IMR-90 (cell line): Measurements from ENCODE around the gene KRTCAP2. TPM values are rescaled to one million over a fixed set of nuclear protein-coding genes. Genes with fewer than 3 reads are reported as not detected.

ENCODE experiments used
- ATAC-seq: fragments of 200-7000 bp; cut with Tn5 transposase; 2 replicates; pipeline ENCODE4 v1.9.1; 2020; ENCODE audit warnings: low read depth, mild to moderate bottlenecking, moderate library complexity
- BruUV-seq: library from RNA; stranded (reverse); fragments of 400-500 nt; replicated peaks from 2 replicates; lab custom pipeline; 2021; lab: Mats Ljungman, UMichigan
- CTCF ChIA-PET: fragments of 300-600 bp; formaldehyde crosslinking; extraction: SDS; loops from one replicate; lab custom pipeline; 2021; ENCODE audit warnings: antibody characterized with exemption; lab: Yijun Ruan, JAX
- POLR2A ChIA-PET: fragments of 300-600 bp; sonication (Branson Sonifier 250); formaldehyde crosslinking; loops from one replicate; lab custom pipeline; 2022; ENCODE audit warnings: antibody characterized with exemption; ENCODE audit not compliant: unreplicated experiment; lab: Charles Lee
- DNase-seq: peaks from one replicate; pipeline ENCODE4 v3.0.0; 2013
- H2AFZ ChIP-seq: replicated peaks from 2 replicates; pipeline ENCODE3; 2013; ENCODE audit warnings: low read length, mild to moderate bottlenecking; ENCODE audit not compliant: poor library complexity
- H2AK5ac ChIP-seq: 2 replicates; pipeline ENCODE4 v1.6.1; 2013; ENCODE audit warnings: low read depth, low read length, inconsistent platforms
- H2AK9ac ChIP-seq: replicated peaks from 2 replicates; pipeline ENCODE3; 2013; ENCODE audit warnings: mild to moderate bottlenecking, low read depth, low read length, moderate library complexity; ENCODE audit not compliant: poor library complexity
- H2BK120ac ChIP-seq: 2 replicates; pipeline ENCODE4 v1.6.1; 2013; ENCODE audit warnings: low read depth, low read length, inconsistent platforms
- H2BK15ac ChIP-seq: 3 replicates; pipeline ENCODE4 v1.6.1; 2013; ENCODE audit warnings: low read depth, low read length, inconsistent platforms
- H2BK20ac ChIP-seq: 2 replicates; pipeline ENCODE4 v1.6.1; 2013; ENCODE audit warnings: low read depth, mild to moderate bottlenecking, inconsistent platforms, low read length, moderate library complexity
- H2BK5ac ChIP-seq: 2 replicates; pipeline ENCODE4 v1.6.1; 2013; ENCODE audit warnings: mild to moderate bottlenecking, low read depth, low read length, inconsistent platforms; ENCODE audit not compliant: poor library complexity, severe bottlenecking
- H3K14ac ChIP-seq: replicated peaks from 2 replicates; pipeline ENCODE4 v1.6.1; 2013; ENCODE audit warnings: low read depth, low read length, inconsistent platforms
- H3K18ac ChIP-seq: 2 replicates; pipeline ENCODE4 v1.6.1; 2013; ENCODE audit warnings: low read depth, low read length, control low read depth
- H3K23ac ChIP-seq: 2 replicates; pipeline ENCODE4 v1.6.1; 2013; ENCODE audit warnings: low read depth, low read length, inconsistent platforms
- H3K27ac ChIP-seq: 2 replicates; pipeline ENCODE4 v1.5.1; 2013; ENCODE audit warnings: mild to moderate bottlenecking, control low read depth, low read length; ENCODE audit not compliant: insufficient read depth
- H3K27me3 ChIP-seq: 2 replicates; pipeline ENCODE4 v1.6.1; 2013; ENCODE audit warnings: low read length; ENCODE audit not compliant: control insufficient read depth, insufficient read depth
- H3K36me3 ChIP-seq: 2 replicates; pipeline ENCODE4 v1.6.1; 2013; ENCODE audit warnings: low read length, mixed read lengths; ENCODE audit not compliant: control insufficient read depth, insufficient read depth
- H3K4ac ChIP-seq: 2 replicates; pipeline ENCODE4 v1.6.1; 2013; ENCODE audit warnings: low read depth, low read length, inconsistent platforms
- H3K4me1 ChIP-seq: 2 replicates; pipeline ENCODE4 v1.6.1; 2013; ENCODE audit warnings: low read length, mixed read lengths; ENCODE audit not compliant: control insufficient read depth, insufficient read depth
- H3K4me2 ChIP-seq: 2 replicates; pipeline ENCODE4 v1.6.1; 2013; ENCODE audit warnings: low read depth, mild to moderate bottlenecking, control low read depth, low read length, moderate library complexity
- H3K4me3 ChIP-seq: 2 replicates; pipeline ENCODE4 v1.5.1; 2013; ENCODE audit warnings: low read depth, mild to moderate bottlenecking, control low read depth, low read length, moderate library complexity; ENCODE audit not compliant: insufficient read depth
- H3K56ac ChIP-seq: 2 replicates; pipeline ENCODE4 v1.6.1; 2013; ENCODE audit warnings: low read length, inconsistent platforms; ENCODE audit not compliant: insufficient read depth; ENCODE audit errors: extremely low read depth
- H3K79me1 ChIP-seq, 2 experiments: 2 replicates each; pipeline ENCODE4 v1.6.1; 2013; ENCODE audit warnings: low read length in 2 of 2, inconsistent platforms in 1 of 2, low read depth in 1 of 2
- H3K9ac ChIP-seq: 2 replicates; pipeline ENCODE4 v1.6.1; 2013; ENCODE audit warnings: low read depth, low read length, control low read depth
- H3K9me1 ChIP-seq: 2 replicates; pipeline ENCODE4 v1.6.1; 2013; ENCODE audit warnings: low read length, inconsistent platforms; ENCODE audit not compliant: insufficient read depth
- H3K9me3 ChIP-seq: 2 replicates; pipeline ENCODE4 v1.6.1; 2013; ENCODE audit warnings: low read length; ENCODE audit not compliant: control insufficient read depth, insufficient read depth
- H4K20me1 ChIP-seq: 2 replicates; pipeline ENCODE4 v1.6.1; 2013; ENCODE audit warnings: low read length, inconsistent platforms; ENCODE audit not compliant: insufficient read depth
- H4K5ac ChIP-seq: 2 replicates; pipeline ENCODE4 v1.6.1; 2013; ENCODE audit warnings: mild to moderate bottlenecking, low read depth, low read length, control low read depth
- H4K8ac ChIP-seq, 2 experiments: 2 replicates each; pipeline ENCODE4 v1.6.1; 2013; ENCODE audit warnings: low read depth in 2 of 2, low read length in 2 of 2, control low read depth in 1 of 2, inconsistent platforms in 1 of 2
- H4K91ac ChIP-seq: 2 replicates; pipeline ENCODE4 v1.6.1; 2013; ENCODE audit warnings: low read depth, low read length, inconsistent platforms; ENCODE audit not compliant: insufficient read depth
- BHLHE40 ChIP-seq: fragments of 150-350 bp; IDR thresholded peaks from 2 replicates; pipeline ENCODE4 v1.6.1; 2016; ENCODE audit warnings: mild to moderate bottlenecking, low read depth, low read length
- CEBPB ChIP-seq: IDR thresholded peaks from 2 replicates; pipeline ENCODE4 v1.6.1; 2012; ENCODE audit warnings: low read depth, low read length, improper control_type of control experiment
- CHD1 ChIP-seq: IDR thresholded peaks from 2 replicates; pipeline ENCODE4 v1.6.1; 2012; ENCODE audit warnings: low read depth, low read length, improper control_type of control experiment
- FOS ChIP-seq: fragments of 150-350 bp; IDR thresholded peaks from 2 replicates; pipeline ENCODE4 v1.6.1; 2016; ENCODE audit warnings: low read depth, low read length
- MAFK ChIP-seq: IDR thresholded peaks from 2 replicates; pipeline ENCODE4 v1.6.1; 2012; ENCODE audit warnings: low read depth, low read length, improper control_type of control experiment
- MAZ ChIP-seq: IDR thresholded peaks from 2 replicates; pipeline ENCODE4 v1.6.1; 2012; ENCODE audit warnings: low read depth, mild to moderate bottlenecking, low read length, improper control_type of control experiment, moderate library complexity, borderline replicate concordance
- MXI1 ChIP-seq: IDR thresholded peaks from 2 replicates; pipeline ENCODE4 v1.6.1; 2012; ENCODE audit warnings: low read depth, mild to moderate bottlenecking, low read length, moderate library complexity, borderline replicate concordance
- NFE2L2 ChIP-seq: fragments of 150-350 bp; IDR thresholded peaks from 2 replicates; pipeline ENCODE4 v1.6.1; 2016; ENCODE audit warnings: low read depth, mild to moderate bottlenecking, low read length
- POLR2A ChIP-seq: IDR thresholded peaks from 2 replicates; pipeline ENCODE4 v1.6.1; 2012; ENCODE audit warnings: mild to moderate bottlenecking, low read depth, low read length
- RAD21 ChIP-seq: IDR thresholded peaks from 2 replicates; pipeline ENCODE4 v1.6.1; 2012; ENCODE audit warnings: low read length, improper control_type of control experiment
- RCOR1 ChIP-seq: IDR thresholded peaks from 2 replicates; pipeline ENCODE4 v1.6.1; 2012; ENCODE audit warnings: mild to moderate bottlenecking, low read length, improper control_type of control experiment; ENCODE audit not compliant: insufficient replicate concordance
- RFX5 ChIP-seq: IDR thresholded peaks from 2 replicates; pipeline ENCODE4 v1.8.0; 2012; ENCODE audit warnings: low read depth, mild to moderate bottlenecking, low read length, moderate library complexity
- SMC3 ChIP-seq: fragments of 150-350 bp; IDR thresholded peaks from 2 replicates; pipeline ENCODE4 v1.6.1; 2016; ENCODE audit warnings: low read depth, mild to moderate bottlenecking, antibody characterized with exemption, low read length, moderate library complexity
- WGBS, 2 experiments: methylation state at CpG; one replicate each; pipeline versions ENCODE4 v1.1.5 to v1.1.7; 2013; ENCODE audit warnings: missing lambda C conversion rate in 2 of 2; ENCODE audit not compliant: insufficient read length in 1 of 2; ENCODE audit errors: extremely low coverage in 2 of 2; 5-methylcytosine and 5-hydroxymethylcytosine counted together
- dilution Hi-C: fragments of 300-500 bp; cut with HindIII; formaldehyde crosslinking; loops from one replicate; pipeline ENCODE4 v1.14.3; 2018; ENCODE audit warnings: low sequenced_read_pairs; ENCODE audit not compliant: unreplicated experiment
- in situ Hi-C: fragments of 300-500 bp; cut with MboI; formaldehyde crosslinking; loops from 3 replicates; pipeline ENCODE4 v1.14.3; 2019; ENCODE audit warnings: low sequenced_read_pairs, inconsistent platforms, mixed read lengths
- intact Hi-C: fragments of 100-400 bp; cut with micrococcal nuclease; formaldehyde crosslinking; loops from 2 replicates; pipeline ENCODE4 v1.10.0; 2022
- polyA plus RNA-seq, 3 experiments: library from polyadenylated mRNA; depleted of rRNA; stranded (reverse); fragments of >200 nt; gene quantifications; 2 replicates each; pipeline ENCODE4 v1.2.3, GENCODE V29; 2012; ENCODE audit warnings: low replicate concordance in 1 of 3
- total RNA-seq: library from RNA; depleted of rRNA; stranded (reverse); fragments of >200 nt; gene quantifications from 2 replicates; pipeline ENCODE4 v1.2.3, GENCODE V29; 2012
- TF ChIP-seq, protein P1 (sequence below): fragments of 150-350 bp; IDR thresholded peaks from 2 replicates; pipeline ENCODE4 v1.6.1; 2016; ENCODE audit warnings: low read depth, mild to moderate bottlenecking, low read length, moderate library complexity, borderline replicate concordance
- TF ChIP-seq, protein P2 (sequence below): conservative IDR thresholded peaks from 2 replicates; pipeline ENCODE4 v1.5.1; 2012; ENCODE audit warnings: mild to moderate bottlenecking, low read depth, low read length, improper control_type of control experiment
- TF ChIP-seq, protein P3 (sequence below): fragments of 150-350 bp; IDR thresholded peaks from 2 replicates; pipeline ENCODE4 v1.6.1; 2017; ENCODE audit warnings: mild to moderate bottlenecking, antibody characterized with exemption, low read length, low read depth

The KRTCAP2 gene
- total and polyA plus RNA-seq, 2 of the 4 experiments (the other 2 are of a cell fraction), result 76.7 to 232 TPM

DNA sequence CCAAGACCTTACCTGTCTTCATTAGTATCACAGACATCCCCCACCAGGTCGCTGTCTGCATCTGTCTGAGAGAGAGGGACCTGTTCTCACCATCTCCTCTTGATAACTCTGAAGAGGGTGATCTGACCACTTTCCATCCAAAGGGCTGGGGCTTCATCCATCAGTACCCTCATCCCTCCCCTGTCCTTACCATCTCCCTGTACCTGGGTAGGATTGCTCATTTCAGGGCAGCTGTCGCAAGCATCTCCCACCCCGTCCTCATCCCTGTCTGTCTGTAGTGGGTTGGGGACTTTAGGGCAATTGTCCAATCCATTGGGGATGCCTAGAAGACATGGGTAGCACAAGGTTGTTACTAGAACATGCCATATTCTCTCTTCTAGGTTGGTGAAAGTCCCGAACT, 26.7 kb upstream of the KRTCAP2 start:
- in situ Hi-C loops (no loop called here), dilution Hi-C loops (no loop called here), intact Hi-C loops (loop anchor here (10.0 kb wide), 2 partner anchors 125 to 395 kb away; partner anchors contain the start of gene RUSC1)
- 60% methylated on average over 1 of the region's 4 CpGs; no CpG with 5 or more reads in 1 of the 2 experiments for WGBS, 2 experiments
- Histone ChIP-seq H2AK5ac (no peak overlapping the region), H3K27me3 (no peaks in the 10 kb centered on the region), H2BK120ac (no peak overlapping the region), H3K36me3 (peaks cover 28% of the 10 kb centered on the region), H3K4me2 (no peak overlapping the region), H3K18ac (no peak overlapping the region), H4K91ac (no peak overlapping the region), H4K8ac (no peak overlapping the region), H3K4me3 (no peak overlapping the region), H3K9ac (no peak overlapping the region), H3K56ac (no peak overlapping the region), H2BK15ac (no peak overlapping the region), H2BK20ac (no peak overlapping the region), H4K20me1 (no peaks in the 10 kb centered on the region), H3K27ac (no peak overlapping the region), H4K5ac (no peak overlapping the region), H3K23ac (no peak overlapping the region), H2AK9ac (no peak overlapping the region), H2AFZ (no peak overlapping the region), H3K9me1 (peaks cover 15% of the 10 kb centered on the region; the same call in 1 of the 2 replicates), H3K14ac (no peak overlapping the region), H2BK5ac (no peak overlapping the region), H3K4ac (no peak overlapping the region), H3K79me1 (peaks cover 13 to 30% of the 10 kb centered on the region in 2 experiments; a peak in 3 of 4 replicates), H3K9me3 (no peaks in the 10 kb centered on the region), H3K4me1 (peaks cover 6% of the 10 kb centered on the region; the same call in 1 of the 2 replicates)
- ChIA-PET POLR2A (no interaction called here), CTCF (no interaction called here)
- TF ChIP-seq RAD21 (no peak), POLR2A (no peak), CEBPB (no peak), BHLHE40 (no peak), FOS (no peak), SMC3 (no peak), CHD1 (no peak), RCOR1 (no peak), RFX5 (no peak), NFE2L2 (no peak), MXI1 (no peak), MAZ (no peak), MAFK (no peak)
- TF ChIP-seq, protein P1, sequence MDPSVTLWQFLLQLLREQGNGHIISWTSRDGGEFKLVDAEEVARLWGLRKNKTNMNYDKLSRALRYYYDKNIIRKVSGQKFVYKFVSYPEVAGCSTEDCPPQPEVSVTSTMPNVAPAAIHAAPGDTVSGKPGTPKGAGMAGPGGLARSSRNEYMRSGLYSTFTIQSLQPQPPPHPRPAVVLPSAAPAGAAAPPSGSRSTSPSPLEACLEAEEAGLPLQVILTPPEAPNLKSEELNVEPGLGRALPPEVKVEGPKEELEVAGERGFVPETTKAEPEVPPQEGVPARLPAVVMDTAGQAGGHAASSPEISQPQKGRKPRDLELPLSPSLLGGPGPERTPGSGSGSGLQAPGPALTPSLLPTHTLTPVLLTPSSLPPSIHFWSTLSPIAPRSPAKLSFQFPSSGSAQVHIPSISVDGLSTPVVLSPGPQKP, result no peak
- TF ChIP-seq, protein P2, sequence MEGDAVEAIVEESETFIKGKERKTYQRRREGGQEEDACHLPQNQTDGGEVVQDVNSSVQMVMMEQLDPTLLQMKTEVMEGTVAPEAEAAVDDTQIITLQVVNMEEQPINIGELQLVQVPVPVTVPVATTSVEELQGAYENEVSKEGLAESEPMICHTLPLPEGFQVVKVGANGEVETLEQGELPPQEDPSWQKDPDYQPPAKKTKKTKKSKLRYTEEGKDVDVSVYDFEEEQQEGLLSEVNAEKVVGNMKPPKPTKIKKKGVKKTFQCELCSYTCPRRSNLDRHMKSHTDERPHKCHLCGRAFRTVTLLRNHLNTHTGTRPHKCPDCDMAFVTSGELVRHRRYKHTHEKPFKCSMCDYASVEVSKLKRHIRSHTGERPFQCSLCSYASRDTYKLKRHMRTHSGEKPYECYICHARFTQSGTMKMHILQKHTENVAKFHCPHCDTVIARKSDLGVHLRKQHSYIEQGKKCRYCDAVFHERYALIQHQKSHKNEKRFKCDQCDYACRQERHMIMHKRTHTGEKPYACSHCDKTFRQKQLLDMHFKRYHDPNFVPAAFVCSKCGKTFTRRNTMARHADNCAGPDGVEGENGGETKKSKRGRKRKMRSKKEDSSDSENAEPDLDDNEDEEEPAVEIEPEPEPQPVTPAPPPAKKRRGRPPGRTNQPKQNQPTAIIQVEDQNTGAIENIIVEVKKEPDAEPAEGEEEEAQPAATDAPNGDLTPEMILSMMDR, result no peak
- TF ChIP-seq, protein P3, sequence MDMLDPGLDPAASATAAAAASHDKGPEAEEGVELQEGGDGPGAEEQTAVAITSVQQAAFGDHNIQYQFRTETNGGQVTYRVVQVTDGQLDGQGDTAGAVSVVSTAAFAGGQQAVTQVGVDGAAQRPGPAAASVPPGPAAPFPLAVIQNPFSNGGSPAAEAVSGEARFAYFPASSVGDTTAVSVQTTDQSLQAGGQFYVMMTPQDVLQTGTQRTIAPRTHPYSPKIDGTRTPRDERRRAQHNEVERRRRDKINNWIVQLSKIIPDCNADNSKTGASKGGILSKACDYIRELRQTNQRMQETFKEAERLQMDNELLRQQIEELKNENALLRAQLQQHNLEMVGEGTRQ, result no peak
- no TSS peak for BruUV-seq
- ATAC-seq (no peak), DNase-seq (no peak)
